Caco-2 (cell line): ENCODE measurements around the gene ZBTB1. TPM values are rescaled to one million over a fixed set of nuclear protein-coding genes. Genes with fewer than 3 reads are reported as not detected.

ENCODE experiments used
- BruUV-seq: library from RNA; stranded (reverse); fragments of 400-500 nt; replicated peaks from 2 replicates; lab custom pipeline; 2021; lab: Mats Ljungman, UMichigan
- CTCF ChIA-PET: fragments of 300-600 bp; sonication (Branson Sonifier 250); formaldehyde crosslinking; loops from one replicate; lab custom pipeline; 2022; ENCODE audit warnings: antibody characterized with exemption; lab: Charles Lee
- POLR2A ChIA-PET: fragments of 300-600 bp; sonication (Branson Sonifier 250); formaldehyde crosslinking; loops from one replicate; lab custom pipeline; 2022; ENCODE audit warnings: antibody characterized with exemption; lab: Charles Lee
- DNase-seq, 2 experiments: peaks; one replicate each; pipeline versions ENCODE4 v3.0.0 to v3.0.0-alpha.2; 2020 to 2022
- H3K27me3 ChIP-seq: replicated peaks from 2 replicates; pipeline ENCODE4 v1.6.0; 2011; ENCODE audit warnings: low read length; ENCODE audit not compliant: control insufficient read depth, insufficient read depth
- H3K36me3 ChIP-seq: 2 replicates; pipeline ENCODE4 v1.5.1; 2011; ENCODE audit warnings: low read length; ENCODE audit not compliant: control insufficient read depth, insufficient read depth
- H3K4me1 ChIP-seq: fragments of 250-450 bp; sonication (Bioruptor Pico); 2 replicates; pipeline ENCODE4 v1.5.1; 2020; ENCODE audit warnings: mild to moderate bottlenecking
- H3K4me3 ChIP-seq: 2 replicates; pipeline ENCODE4 v1.5.1; 2011; ENCODE audit warnings: low read depth, mild to moderate bottlenecking, control low read depth, low read length
- H3K9me3 ChIP-seq: fragments of 250-450 bp; sonication (Bioruptor Pico); 2 replicates; pipeline ENCODE4 v1.5.1; 2020; ENCODE audit warnings: mild to moderate bottlenecking, moderate library complexity
- H3K27ac Mint-ChIP-seq: one replicate; pipeline ENCODE4 v1.8.0; 2022; ENCODE audit warnings: mixed read lengths; ENCODE audit not compliant: unreplicated experiment
- H3K27me3 Mint-ChIP-seq: one replicate; pipeline ENCODE4 v1.8.0; 2022; ENCODE audit warnings: mixed read lengths; ENCODE audit not compliant: insufficient read depth, unreplicated experiment
- H3K36me3 Mint-ChIP-seq: one replicate; pipeline ENCODE4 v1.8.0; 2022; ENCODE audit warnings: mild to moderate bottlenecking, mixed read lengths; ENCODE audit not compliant: insufficient read depth, unreplicated experiment
- H3K4me1 Mint-ChIP-seq: one replicate; pipeline ENCODE4 v1.8.0; 2022; ENCODE audit warnings: low read depth, mixed read lengths; ENCODE audit not compliant: unreplicated experiment
- H3K4me3 Mint-ChIP-seq: one replicate; pipeline ENCODE4 v1.8.0; 2022; ENCODE audit warnings: mild to moderate bottlenecking, moderate library complexity, mixed read lengths; ENCODE audit not compliant: unreplicated experiment
- H3K9me3 Mint-ChIP-seq: one replicate; pipeline ENCODE4 v1.8.0; 2022; ENCODE audit warnings: mixed read lengths; ENCODE audit not compliant: unreplicated experiment
- intact Hi-C: fragments of 100-400 bp; cut with micrococcal nuclease; formaldehyde crosslinking; loops from one replicate; pipeline ENCODE4 v1.10.0; 2022; ENCODE audit not compliant: unreplicated experiment
- total RNA-seq: library from RNA; stranded (reverse); gene quantifications from 2 replicates; pipeline ENCODE4 v1.2.3, GENCODE V29; 2022
- TF ChIP-seq, protein P1 (sequence below), 2 experiments: fragments of 200-600 bp in 1 of 2; IDR thresholded peaks; 1 replicate in 1 of 2; 2 replicates in 1 of 2; pipeline versions ENCODE4 v1.5.1 to v1.8.0; 2011 to 2022; ENCODE audit warnings: antibody characterized with exemption in 1 of 2, control low read depth in 1 of 2, inconsistent platforms in 1 of 2, low read depth in 1 of 2, low read length in 1 of 2, mild to moderate bottlenecking in 1 of 2, moderate library complexity in 1 of 2; ENCODE audit not compliant: insufficient read depth in 1 of 2, severe bottlenecking in 1 of 2, unreplicated experiment in 1 of 2

ZBTB1 gene
- total RNA-seq, 1 experiment from 2014 or later = 34.3 TPM

DNA sequence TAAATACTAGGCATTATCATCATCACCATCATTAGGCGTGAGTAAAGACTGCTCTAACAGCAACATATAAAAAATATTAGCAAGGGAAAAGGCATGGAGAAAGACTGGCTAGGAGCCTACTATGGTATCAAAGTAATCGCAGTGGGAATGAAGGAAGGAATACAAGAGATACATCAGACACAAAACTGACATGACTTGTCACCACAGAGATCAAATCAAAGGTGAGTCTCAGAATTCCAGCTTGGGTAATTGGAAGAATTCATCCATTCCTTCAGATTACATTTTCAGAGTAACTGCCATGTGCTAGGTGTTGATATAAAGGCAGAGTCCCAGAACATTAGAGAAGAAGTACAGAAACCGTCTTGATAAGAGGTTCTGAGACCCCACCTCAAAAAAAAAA, 11.1 kb upstream of the ZBTB1 start:
- H3K27me3 ChIP-seq = no peaks in the 10 kb centered on the region
- no peaks in the 10 kb centered on the region for H3K36me3 ChIP-seq
- ChIA-PET POLR2A (no interaction called here), CTCF (no interaction called here)
- Mint-ChIP-seq H3K4me1 (no peaks in the 10 kb centered on the region), H3K27ac (no peak overlapping the region), H3K27me3 (no peaks in the 10 kb centered on the region), H3K4me3 (no peak overlapping the region), H3K9me3 (no peaks in the 10 kb centered on the region), H3K36me3 (peaks cover 11% of the 10 kb centered on the region)
- BruUV-seq = no TSS peak
- no peaks in the 10 kb centered on the region for H3K9me3 ChIP-seq
- H3K4me1 ChIP-seq = no peaks in the 10 kb centered on the region
- TF ChIP-seq, protein P1, sequence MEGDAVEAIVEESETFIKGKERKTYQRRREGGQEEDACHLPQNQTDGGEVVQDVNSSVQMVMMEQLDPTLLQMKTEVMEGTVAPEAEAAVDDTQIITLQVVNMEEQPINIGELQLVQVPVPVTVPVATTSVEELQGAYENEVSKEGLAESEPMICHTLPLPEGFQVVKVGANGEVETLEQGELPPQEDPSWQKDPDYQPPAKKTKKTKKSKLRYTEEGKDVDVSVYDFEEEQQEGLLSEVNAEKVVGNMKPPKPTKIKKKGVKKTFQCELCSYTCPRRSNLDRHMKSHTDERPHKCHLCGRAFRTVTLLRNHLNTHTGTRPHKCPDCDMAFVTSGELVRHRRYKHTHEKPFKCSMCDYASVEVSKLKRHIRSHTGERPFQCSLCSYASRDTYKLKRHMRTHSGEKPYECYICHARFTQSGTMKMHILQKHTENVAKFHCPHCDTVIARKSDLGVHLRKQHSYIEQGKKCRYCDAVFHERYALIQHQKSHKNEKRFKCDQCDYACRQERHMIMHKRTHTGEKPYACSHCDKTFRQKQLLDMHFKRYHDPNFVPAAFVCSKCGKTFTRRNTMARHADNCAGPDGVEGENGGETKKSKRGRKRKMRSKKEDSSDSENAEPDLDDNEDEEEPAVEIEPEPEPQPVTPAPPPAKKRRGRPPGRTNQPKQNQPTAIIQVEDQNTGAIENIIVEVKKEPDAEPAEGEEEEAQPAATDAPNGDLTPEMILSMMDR (IDR thresholded peaks at IDR 0.05; ENCODE audit: insufficient read depth in 1 of 2, low read depth in 1 of 2, low read length in 1 of 2, severe bottlenecking in 1 of 2, unreplicated experiment in 1 of 2) = no peak
- intact Hi-C loops = no loop called here
- no peak for DNase-seq
- no peak overlapping the region for H3K4me3 ChIP-seq

DNA sequence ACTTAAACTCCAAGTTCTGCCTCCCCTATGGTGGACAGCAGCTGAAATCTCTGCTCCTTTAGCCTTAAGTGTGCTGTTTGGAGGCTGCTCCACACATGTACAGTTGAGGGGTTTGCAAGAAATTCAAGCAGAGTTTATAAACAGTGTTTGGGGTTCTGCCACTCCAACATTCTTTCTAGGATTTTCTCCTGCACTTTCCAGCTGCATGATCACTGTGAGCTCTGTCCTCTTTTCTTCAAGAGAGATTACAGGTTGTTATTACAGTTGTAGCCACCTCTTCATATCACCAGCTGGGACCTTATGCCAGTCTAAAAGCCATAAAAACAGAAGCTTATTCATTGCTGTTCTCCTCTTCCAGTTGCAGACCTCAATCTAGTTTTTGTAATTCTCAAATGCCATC, 9.3 kb upstream of the ZBTB1 start:
- CTCF ChIA-PET = no interaction called here
- no peaks in the 10 kb centered on the region for H3K9me3 ChIP-seq
- Mint-ChIP-seq H3K4me3 (no peak overlapping the region), H3K4me1 (peaks cover 6% of the 10 kb centered on the region), H3K27me3 (no peaks in the 10 kb centered on the region), H3K9me3 (no peaks in the 10 kb centered on the region), H3K27ac (no peak overlapping the region), H3K36me3 (peaks cover 15% of the 10 kb centered on the region)
- intact Hi-C loops = no loop called here
- POLR2A ChIA-PET = no interaction called here
- H3K4me3 ChIP-seq = no peak overlapping the region
- DNase-seq = no peak
- no TSS peak for BruUV-seq
- TF ChIP-seq, protein P1 (IDR thresholded peaks at IDR 0.05; ENCODE audit: insufficient read depth in 1 of 2, low read depth in 1 of 2, low read length in 1 of 2, severe bottlenecking in 1 of 2, unreplicated experiment in 1 of 2) = no peak
- no peaks in the 10 kb centered on the region for H3K27me3 ChIP-seq
- H3K4me1 ChIP-seq = no peaks in the 10 kb centered on the region
- H3K36me3 ChIP-seq = no peaks in the 10 kb centered on the region

GRCh38 chr14:64496764-64497163, 7.8 kb upstream of the ZBTB1 start:
- no peaks in the 10 kb centered on the region for H3K9me3 Mint-ChIP-seq
- H3K4me3 ChIP-seq = no peak overlapping the region
- POLR2A ChIA-PET = interaction anchor here (0.6 kb wide), 1 partner anchor 12 kb away, joined by 3 read pairs; no protein-coding TSS in a partner anchor
- no peak overlapping the region for H3K4me3 Mint-ChIP-seq
- H3K27me3 Mint-ChIP-seq = no peaks in the 10 kb centered on the region
- intact Hi-C loops = no loop called here
- CTCF ChIA-PET = no interaction called here
- peaks cover 8% of the 10 kb centered on the region for H3K4me1 ChIP-seq
- H3K36me3 ChIP-seq = no peaks in the 10 kb centered on the region
- no TSS peak for BruUV-seq
- no peak for DNase-seq
- peaks cover 10% of the 10 kb centered on the region for H3K36me3 Mint-ChIP-seq
- H3K4me1 Mint-ChIP-seq = peaks cover 6% of the 10 kb centered on the region
- H3K9me3 ChIP-seq = no peaks in the 10 kb centered on the region
- no peak overlapping the region for H3K27ac Mint-ChIP-seq
- TF ChIP-seq, protein P1 (IDR thresholded peaks at IDR 0.05; ENCODE audit: insufficient read depth in 1 of 2, low read depth in 1 of 2, low read length in 1 of 2, severe bottlenecking in 1 of 2, unreplicated experiment in 1 of 2) = no peak
- no peaks in the 10 kb centered on the region for H3K27me3 ChIP-seq
